Mammary epithelial cell (primary cell): ENCODE results near the gene IST1.

Experiments
- EZH2 ChIP-seq: IDR thresholded peaks from 2 replicates; pipeline ENCODE4 v1.6.1; 2012; ENCODE audit warnings: low read length, inconsistent platforms, borderline replicate concordance
- TF ChIP-seq, protein P1 (sequence below), 2 donors: IDR thresholded peaks in 1 of 2; conservative IDR thresholded peaks in 1 of 2; 2 replicates each; pipeline ENCODE4 v1.5.1; 2011 to 2012; ENCODE audit warnings: inconsistent platforms in 2 of 2, low read length in 2 of 2, mild to moderate bottlenecking in 2 of 2, control low read depth in 1 of 2, low read depth in 1 of 2; ENCODE audit not compliant: insufficient read depth in 1 of 2; ENCODE audit errors: extremely low read depth in 1 of 2

GRCh38 chr16:71919035-71919434 is 23.7 kb downstream of the IST1 start:
- TF ChIP-seq, protein P1, sequence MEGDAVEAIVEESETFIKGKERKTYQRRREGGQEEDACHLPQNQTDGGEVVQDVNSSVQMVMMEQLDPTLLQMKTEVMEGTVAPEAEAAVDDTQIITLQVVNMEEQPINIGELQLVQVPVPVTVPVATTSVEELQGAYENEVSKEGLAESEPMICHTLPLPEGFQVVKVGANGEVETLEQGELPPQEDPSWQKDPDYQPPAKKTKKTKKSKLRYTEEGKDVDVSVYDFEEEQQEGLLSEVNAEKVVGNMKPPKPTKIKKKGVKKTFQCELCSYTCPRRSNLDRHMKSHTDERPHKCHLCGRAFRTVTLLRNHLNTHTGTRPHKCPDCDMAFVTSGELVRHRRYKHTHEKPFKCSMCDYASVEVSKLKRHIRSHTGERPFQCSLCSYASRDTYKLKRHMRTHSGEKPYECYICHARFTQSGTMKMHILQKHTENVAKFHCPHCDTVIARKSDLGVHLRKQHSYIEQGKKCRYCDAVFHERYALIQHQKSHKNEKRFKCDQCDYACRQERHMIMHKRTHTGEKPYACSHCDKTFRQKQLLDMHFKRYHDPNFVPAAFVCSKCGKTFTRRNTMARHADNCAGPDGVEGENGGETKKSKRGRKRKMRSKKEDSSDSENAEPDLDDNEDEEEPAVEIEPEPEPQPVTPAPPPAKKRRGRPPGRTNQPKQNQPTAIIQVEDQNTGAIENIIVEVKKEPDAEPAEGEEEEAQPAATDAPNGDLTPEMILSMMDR (conservative IDR thresholded peaks at IDR 0.05 in 1 of 2, IDR thresholded peaks at IDR 0.05 in 1 of 2; ENCODE audit: extremely low read depth in 1 of 2, insufficient read depth in 1 of 2, low read depth in 1 of 2, low read length in 2 of 2), result no peak
- TF ChIP-seq EZH2, result no peak
